ENCODE measurements around the gene LETM1. TPM values are rescaled to one million over a fixed set of nuclear protein-coding genes. Genes with fewer than 3 reads are reported as not detected.

LETM1 gene
- total RNA-seq, 1 experiment from 2014 or later: 67.3 TPM

- TF ChIP-seq CTCF (IDR thresholded peaks at IDR 0.05 in 2 of 3, conservative IDR thresholded peaks at IDR 0.05 in 1 of 3; ENCODE audit: borderline replicate concordance in 1 of 3, insufficient read depth in 1 of 3, low read depth in 2 of 3, low read length in 2 of 3): no peak
- TF ChIP-seq EGR1 (IDR thresholded peaks at IDR 0.05; ENCODE audit: low read depth): no peak
- no peak for TF ChIP-seq ZBTB33 (IDR thresholded peaks at IDR 0.05; ENCODE audit: extremely low read depth, insufficient replicate concordance, low read length)
- no peak for TF ChIP-seq YY1 (IDR thresholded peaks at IDR 0.05; ENCODE audit: extremely low read depth, insufficient replicate concordance, low read depth, low read length)
- no peak for TF ChIP-seq SIN3A (IDR thresholded peaks at IDR 0.05; ENCODE audit: low read depth)
- TF ChIP-seq ELF1 (IDR thresholded peaks at IDR 0.05; ENCODE audit: borderline replicate concordance, low read depth): no peak
- no peak for TF ChIP-seq CEBPB (IDR thresholded peaks at IDR 0.05; ENCODE audit: low read depth)
- TF ChIP-seq ZNF274 (IDR thresholded peaks at IDR 0.05; ENCODE audit: low read depth, low read length): no peak
Measured at GRCh38 chr4:1776521-1777161, 79.3 kb downstream of the LETM1 start (continued).
